Upper lobe of left lung (tissue), 6 donors: Measurements from ENCODE around the gene RHPN2. TPM values are rescaled to one million over a fixed set of nuclear protein-coding genes. Genes with fewer than 3 reads are reported as not detected.
"Not testable (repeated sequence)": the region's sequence is repeated elsewhere in the genome, so short reads cannot be mapped to it uniquely, and the experiment has no call there.

Experiments used
- ATAC-seq, 2 donors: fragments of 200-7000 bp; cut with Tn5 transposase; one replicate each; pipeline ENCODE4 v1.9.1; 2022; ENCODE audit warnings: mild to moderate bottlenecking in 2 of 2, moderate library complexity in 2 of 2; ENCODE audit not compliant: low FRiP score in 2 of 2
- DNase-seq, 2 donors: peaks; one replicate each; pipeline ENCODE4 v3.0.0-alpha.2; 2019 to 2020
- H3K27ac ChIP-seq, 4 donors: fragments of 200-600 bp; sonication (generic); one replicate each; pipeline ENCODE4 v1.5.1; 2016 to 2019
- H3K27me3 ChIP-seq, 4 donors: fragments of 200-600 bp; sonication (generic); one replicate each; pipeline ENCODE4 v1.5.1; 2017 to 2019
- H3K36me3 ChIP-seq, 4 donors: fragments of 200-600 bp; sonication (generic); one replicate each; pipeline ENCODE4 v1.5.1; 2016 to 2019
- H3K4me1 ChIP-seq, 4 donors: fragments of 200-600 bp; sonication (generic); one replicate each; pipeline ENCODE4 v1.5.1; 2018 to 2019
- H3K4me3 ChIP-seq, 4 donors: fragments of 200-600 bp; sonication (generic); one replicate each; pipeline ENCODE4 v1.5.1; 2017 to 2019; ENCODE audit warnings: mild to moderate bottlenecking in 2 of 4, moderate library complexity in 1 of 4
- H3K9me3 ChIP-seq, 4 donors: fragments of 200-600 bp; sonication (generic); one replicate each; pipeline ENCODE4 v1.5.1; 2018 to 2019
- EP300 ChIP-seq, 4 donors: sonication (generic); formaldehyde crosslinking; IDR thresholded peaks; one replicate each; pipeline ENCODE4 v1.5.1; 2017; ENCODE audit warnings: antibody characterized with exemption in 4 of 4, control low read depth in 2 of 4
- POLR2A ChIP-seq, 4 donors: fragments of 450-650 bp; IDR thresholded peaks; one replicate each; pipeline ENCODE4 v1.5.1; 2016 to 2017; ENCODE audit warnings: antibody characterized with exemption in 4 of 4, mild to moderate bottlenecking in 2 of 4
- POLR2AphosphoS5 ChIP-seq, 2 donors: sonication (generic); formaldehyde crosslinking; IDR thresholded peaks; one replicate each; pipeline ENCODE4 v1.5.1; 2017; ENCODE audit warnings: antibody characterized with exemption in 2 of 2
- WGBS, 2 donors: methylation state at CpG; one replicate each; pipeline ENCODE4 v1.1.5; 2017 to 2018; 5-methylcytosine and 5-hydroxymethylcytosine counted together
- total RNA-seq, 6 donors: library from RNA; depleted of rRNA in 4 of 6; stranded (reverse); fragments of >200 nt in 4 of 6; gene quantifications; one replicate each; pipeline versions ENCODE4 v1.1.0 to v1.2.1, GENCODE V29; 2016 to 2021
- TF ChIP-seq, protein P1 (sequence below), 6 experiments: fragments of 450-650 bp in 4 of 6; fragments of 200-600 bp in 2 of 6; sonication (generic) in 2 of 6; IDR thresholded peaks; one replicate each; pipeline ENCODE4 v1.5.1; 2016 to 2019; ENCODE audit warnings: antibody characterized with exemption in 6 of 6
- donor health status: DM: no; HTN: no; CAD: no; lungs with moderate emphysema.
- donor health status: DM: no; HTN: yes; CAD: no; lungs with severe emphysema.

Gene RHPN2
- total RNA-seq, 6 donors from 2014 or later: 5.6 to 33.5 (median 13.1) TPM

GRCh38 chr19:33000910-33001309 is 63.8 kb downstream of the RHPN2 start:
- H3K36me3 ChIP-seq: no peaks in the 10 kb centered on the region
- no peaks in the 10 kb centered on the region for H3K27me3 ChIP-seq
- H3K9me3 ChIP-seq: no peaks in the 10 kb centered on the region
- TF ChIP-seq EP300 (IDR thresholded peaks at IDR 0.05) (no peak), POLR2AphosphoS5 (IDR thresholded peaks at IDR 0.05) (no peak), POLR2A (IDR thresholded peaks at IDR 0.05) (no peak)
- TF ChIP-seq, protein P1, sequence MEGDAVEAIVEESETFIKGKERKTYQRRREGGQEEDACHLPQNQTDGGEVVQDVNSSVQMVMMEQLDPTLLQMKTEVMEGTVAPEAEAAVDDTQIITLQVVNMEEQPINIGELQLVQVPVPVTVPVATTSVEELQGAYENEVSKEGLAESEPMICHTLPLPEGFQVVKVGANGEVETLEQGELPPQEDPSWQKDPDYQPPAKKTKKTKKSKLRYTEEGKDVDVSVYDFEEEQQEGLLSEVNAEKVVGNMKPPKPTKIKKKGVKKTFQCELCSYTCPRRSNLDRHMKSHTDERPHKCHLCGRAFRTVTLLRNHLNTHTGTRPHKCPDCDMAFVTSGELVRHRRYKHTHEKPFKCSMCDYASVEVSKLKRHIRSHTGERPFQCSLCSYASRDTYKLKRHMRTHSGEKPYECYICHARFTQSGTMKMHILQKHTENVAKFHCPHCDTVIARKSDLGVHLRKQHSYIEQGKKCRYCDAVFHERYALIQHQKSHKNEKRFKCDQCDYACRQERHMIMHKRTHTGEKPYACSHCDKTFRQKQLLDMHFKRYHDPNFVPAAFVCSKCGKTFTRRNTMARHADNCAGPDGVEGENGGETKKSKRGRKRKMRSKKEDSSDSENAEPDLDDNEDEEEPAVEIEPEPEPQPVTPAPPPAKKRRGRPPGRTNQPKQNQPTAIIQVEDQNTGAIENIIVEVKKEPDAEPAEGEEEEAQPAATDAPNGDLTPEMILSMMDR (IDR thresholded peaks at IDR 0.05): no peak
- no peaks in the 10 kb centered on the region for H3K4me1 ChIP-seq
- H3K27ac ChIP-seq: no peak overlapping the region
- DNase-seq (no peak), ATAC-seq (no peak)
- H3K4me3 ChIP-seq: no peak overlapping the region
- 99 to 100% methylated on average over 4 of the region's 4 CpGs for WGBS, 2 donors

GRCh38 chr19:33000510-33000909 is 64.2 kb downstream of the RHPN2 start:
- TF ChIP-seq POLR2A (IDR thresholded peaks at IDR 0.05): no peak
- no peak for TF ChIP-seq EP300 (IDR thresholded peaks at IDR 0.05)
- TF ChIP-seq, protein P1 (IDR thresholded peaks at IDR 0.05): no peak
- TF ChIP-seq POLR2AphosphoS5 (IDR thresholded peaks at IDR 0.05): no peak
- DNase-seq: no peak
- ATAC-seq: no peak
- no peaks in the 10 kb centered on the region for H3K9me3 ChIP-seq
- no peaks in the 10 kb centered on the region for H3K27me3 ChIP-seq
- H3K4me1 ChIP-seq: no peaks in the 10 kb centered on the region
- H3K36me3 ChIP-seq: no peaks in the 10 kb centered on the region
- H3K27ac ChIP-seq: no peak overlapping the region
- 70 to 80% methylated on average over 8 of the region's 8 CpGs for WGBS, 2 donors
- no peak overlapping the region for H3K4me3 ChIP-seq

GRCh38 chr19:32998722-32999121 is 66.0 kb downstream of the RHPN2 start:
- Histone ChIP-seq H3K27ac (no peak overlapping the region), H3K27me3 (no peaks in the 10 kb centered on the region), H3K4me3 (no peak overlapping the region), H3K36me3 (peaks cover 0 to 3% (median 0%) of the 10 kb centered on the region in 4 donors), H3K9me3 (no peaks in the 10 kb centered on the region), H3K4me1 (no peaks in the 10 kb centered on the region)
- TF ChIP-seq EP300 (IDR thresholded peaks at IDR 0.05): no peak
- DNase-seq (no peak), ATAC-seq (no peak)
- WGBS, 2 donors: 78 to 84% methylated on average over 3 of the region's 3 CpGs

DNA sequence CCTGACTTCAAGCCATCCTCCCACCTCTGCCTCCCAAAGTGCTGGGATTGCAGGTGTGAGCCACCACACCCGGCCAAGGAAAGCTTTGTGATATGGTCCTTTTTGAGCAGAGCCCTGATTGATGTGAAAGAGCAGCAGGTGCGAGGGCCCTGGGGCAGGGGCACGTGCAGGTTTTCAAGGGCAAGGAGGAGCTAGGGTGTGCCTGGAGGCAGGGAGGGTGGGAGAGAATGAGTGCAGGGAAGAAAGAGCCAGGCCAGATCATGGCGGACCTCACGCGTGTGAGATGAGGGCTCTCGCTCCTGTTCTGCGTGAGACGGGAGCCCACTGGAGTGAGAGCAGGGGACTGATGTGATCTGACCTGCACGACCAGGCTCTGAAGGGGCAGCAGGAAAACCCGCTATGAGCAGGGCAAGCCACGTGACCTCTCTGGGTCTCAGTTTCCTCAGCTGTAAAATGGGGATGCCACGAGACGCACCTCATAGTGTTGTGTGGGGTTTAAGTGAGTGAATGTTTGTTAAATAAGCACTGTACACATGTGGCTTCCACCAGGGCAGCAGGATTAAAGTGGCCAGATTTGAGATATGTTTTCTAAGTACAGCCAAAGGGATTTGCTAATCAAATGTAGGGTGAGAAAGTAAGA is 66.9 kb downstream of the RHPN2 start:
- TF ChIP-seq POLR2AphosphoS5 (IDR thresholded peaks at IDR 0.05) (no peak), EP300 (IDR thresholded peaks at IDR 0.05) (no peak), POLR2A (IDR thresholded peaks at IDR 0.05) (no peak)
- TF ChIP-seq, protein P1 (IDR thresholded peaks at IDR 0.05): no peak
- DNase-seq: no peak
- Histone ChIP-seq H3K27ac (no peak overlapping the region), H3K36me3 (peaks cover 0 to 5% (median 0%) of the 10 kb centered on the region in 4 donors), H3K4me3 (no peak overlapping the region), H3K9me3 (no peaks in the 10 kb centered on the region), H3K4me1 (no peaks in the 10 kb centered on the region), H3K27me3 (no peaks in the 10 kb centered on the region)
- no peak for ATAC-seq
- WGBS, 2 donors: 85 to 87% methylated on average over 14 of the region's 14 CpGs

DNA sequence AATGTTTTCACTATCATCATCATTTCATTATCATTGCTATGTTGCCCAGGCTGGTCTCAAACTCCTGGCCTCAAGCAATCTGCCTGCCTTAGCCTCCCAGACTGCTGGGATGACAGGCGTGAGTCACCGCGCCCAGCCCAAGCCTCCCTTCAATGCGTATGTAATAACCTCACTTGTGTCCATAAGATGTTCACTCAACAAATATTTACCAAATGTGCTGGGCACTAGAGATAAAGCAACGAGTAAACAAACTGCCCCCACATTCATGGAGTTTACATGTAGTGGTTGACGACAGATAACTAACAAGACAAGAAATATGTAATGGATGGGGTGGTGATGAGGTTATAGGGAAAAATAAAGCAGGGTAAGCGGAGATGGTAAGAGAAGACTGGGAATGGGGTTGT is 67.6 kb downstream of the RHPN2 start:
- not testable (repeated sequence) for ATAC-seq, H3K4me3 ChIP-seq, H3K27ac ChIP-seq, H3K9me3 ChIP-seq, H3K4me1 ChIP-seq, DNase-seq, H3K27me3 ChIP-seq, H3K36me3 ChIP-seq
- WGBS, 2 donors: 67 to 74% methylated on average over 7 of the region's 7 CpGs

- WGBS, 2 donors: 73 to 90% methylated on average over 10 to 17 of the region's 17 CpGs
- H3K4me1 ChIP-seq, H3K4me3 ChIP-seq, H3K27me3 ChIP-seq, H3K27ac ChIP-seq, H3K9me3 ChIP-seq, H3K36me3 ChIP-seq: not testable (repeated sequence)
- peak; percentile 20 to 25 for ATAC-seq
- peak in 1 of 2 donors; percentile 44 for DNase-seq
Observed at GRCh38 chr19:32995966-32996365, 68.7 kb downstream of the RHPN2 start.
